Esophagus muscularis mucosa (tissue), 4 donors: ENCODE measurements around the gene MINK1.

Experiments used
- EP300 ChIP-seq: sonication (generic); formaldehyde crosslinking; IDR thresholded peaks from one replicate; pipeline ENCODE4 v1.6.1; 2017; ENCODE audit warnings: antibody characterized with exemption
- POLR2A ChIP-seq: fragments of 450-650 bp; IDR thresholded peaks from one replicate; pipeline ENCODE4 v1.6.1; 2017; ENCODE audit warnings: antibody characterized with exemption, moderate library complexity, mild to moderate bottlenecking, low read depth
- POLR2AphosphoS5 ChIP-seq, 2 donors: sonication (generic); formaldehyde crosslinking; IDR thresholded peaks; one replicate each; pipeline ENCODE4 v1.6.1; 2017; ENCODE audit warnings: antibody characterized with exemption in 2 of 2
- TF ChIP-seq, protein P1 (sequence below), 3 experiments: fragments of 200-600 bp in 2 of 3; fragments of 450-650 bp in 1 of 3; sonication (generic) in 2 of 3; IDR thresholded peaks; one replicate each; pipeline ENCODE4 v1.5.1; 2017 to 2019; ENCODE audit warnings: antibody characterized with exemption in 3 of 3, mild to moderate bottlenecking in 2 of 3, moderate library complexity in 1 of 3

DNA sequence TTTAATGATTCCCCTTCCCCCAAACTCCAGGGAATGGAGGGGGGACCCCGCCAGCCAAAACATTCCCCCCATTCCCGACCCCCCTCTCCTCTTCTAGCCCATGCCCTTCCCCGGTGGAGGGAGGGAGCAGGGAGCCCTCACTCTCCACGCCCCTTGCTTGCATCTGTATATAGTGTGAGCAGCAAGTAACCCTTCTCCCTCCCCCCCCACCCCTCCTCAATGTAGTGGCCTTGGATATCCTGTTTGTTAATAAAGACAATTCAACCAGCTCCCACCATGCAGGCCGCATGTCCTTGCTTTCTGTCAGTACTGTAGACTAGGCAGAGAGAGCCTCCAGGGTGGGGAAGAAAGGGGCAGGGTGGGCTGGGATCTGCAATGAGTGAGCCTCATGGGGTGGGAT is 64.6 kb downstream of the MINK1 start:
- TF ChIP-seq POLR2A (no peak), POLR2AphosphoS5 (IDR thresholded peaks at IDR 0.05) (no peak), EP300 (no peak)
- TF ChIP-seq, protein P1, sequence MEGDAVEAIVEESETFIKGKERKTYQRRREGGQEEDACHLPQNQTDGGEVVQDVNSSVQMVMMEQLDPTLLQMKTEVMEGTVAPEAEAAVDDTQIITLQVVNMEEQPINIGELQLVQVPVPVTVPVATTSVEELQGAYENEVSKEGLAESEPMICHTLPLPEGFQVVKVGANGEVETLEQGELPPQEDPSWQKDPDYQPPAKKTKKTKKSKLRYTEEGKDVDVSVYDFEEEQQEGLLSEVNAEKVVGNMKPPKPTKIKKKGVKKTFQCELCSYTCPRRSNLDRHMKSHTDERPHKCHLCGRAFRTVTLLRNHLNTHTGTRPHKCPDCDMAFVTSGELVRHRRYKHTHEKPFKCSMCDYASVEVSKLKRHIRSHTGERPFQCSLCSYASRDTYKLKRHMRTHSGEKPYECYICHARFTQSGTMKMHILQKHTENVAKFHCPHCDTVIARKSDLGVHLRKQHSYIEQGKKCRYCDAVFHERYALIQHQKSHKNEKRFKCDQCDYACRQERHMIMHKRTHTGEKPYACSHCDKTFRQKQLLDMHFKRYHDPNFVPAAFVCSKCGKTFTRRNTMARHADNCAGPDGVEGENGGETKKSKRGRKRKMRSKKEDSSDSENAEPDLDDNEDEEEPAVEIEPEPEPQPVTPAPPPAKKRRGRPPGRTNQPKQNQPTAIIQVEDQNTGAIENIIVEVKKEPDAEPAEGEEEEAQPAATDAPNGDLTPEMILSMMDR (IDR thresholded peaks at IDR 0.05), result no peak
